Measurements from ENCODE around the gene ARHGEF7. TPM values are rescaled to one million over a fixed set of nuclear protein-coding genes. Genes with fewer than 3 reads are reported as not detected.

The ARHGEF7 gene
- total RNA-seq, 4 donors from 2014 or later, result 64.2 to 127 (median 88.2) TPM

DNA sequence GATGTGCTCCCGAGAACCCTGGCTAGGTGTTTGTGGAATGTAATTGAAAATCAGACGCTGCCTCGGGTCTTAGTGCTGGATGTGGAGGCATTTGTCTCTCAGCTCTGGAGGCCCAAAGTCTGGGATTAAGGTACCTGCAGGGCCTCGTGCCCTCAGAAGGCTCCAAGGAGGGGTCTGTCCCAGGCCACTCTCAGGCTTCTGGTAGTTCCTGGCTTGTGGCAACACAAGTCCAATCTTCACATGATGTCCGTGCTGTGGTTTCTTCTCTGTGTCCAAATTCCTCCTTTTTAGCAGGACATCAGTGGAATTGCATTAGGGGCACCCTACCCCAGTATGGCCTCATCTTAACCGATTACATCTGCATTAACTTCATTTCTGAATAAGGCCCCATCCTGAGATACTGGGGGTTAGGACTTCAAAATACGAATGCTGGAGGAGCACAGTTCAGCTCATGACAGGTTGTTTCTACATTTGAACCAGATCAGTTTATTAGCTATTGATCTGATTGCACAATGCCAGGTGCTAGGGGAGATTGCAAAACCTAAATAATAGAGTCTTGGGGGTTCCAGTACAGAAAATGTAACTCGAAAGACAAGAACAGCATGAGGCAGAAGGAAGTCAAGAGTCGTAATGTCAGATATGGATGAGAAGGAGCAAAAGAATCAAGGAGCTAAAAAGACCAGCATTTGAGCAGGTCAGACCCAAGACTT is 3.9 kb downstream of the ARHGEF7 start:
- H3K4me1 ChIP-seq, result peaks cover 5 to 13% of the 10 kb centered on the region in 2 donors
- no peak overlapping the region for H3K4me3 ChIP-seq (replicated peaks in 1 of 3)
- WGBS, 2 donors, result 89 to 94% methylated on average over 9 of the region's 9 CpGs
- no peaks in the 10 kb centered on the region for H3K36me3 ChIP-seq
- no peaks in the 10 kb centered on the region for H3K9me3 ChIP-seq
- intact Hi-C loops (cut with DNase I), result no loop called here
- H3K27me3 ChIP-seq, result peaks cover 5% of the 10 kb centered on the region
- TF ChIP-seq, protein P1, sequence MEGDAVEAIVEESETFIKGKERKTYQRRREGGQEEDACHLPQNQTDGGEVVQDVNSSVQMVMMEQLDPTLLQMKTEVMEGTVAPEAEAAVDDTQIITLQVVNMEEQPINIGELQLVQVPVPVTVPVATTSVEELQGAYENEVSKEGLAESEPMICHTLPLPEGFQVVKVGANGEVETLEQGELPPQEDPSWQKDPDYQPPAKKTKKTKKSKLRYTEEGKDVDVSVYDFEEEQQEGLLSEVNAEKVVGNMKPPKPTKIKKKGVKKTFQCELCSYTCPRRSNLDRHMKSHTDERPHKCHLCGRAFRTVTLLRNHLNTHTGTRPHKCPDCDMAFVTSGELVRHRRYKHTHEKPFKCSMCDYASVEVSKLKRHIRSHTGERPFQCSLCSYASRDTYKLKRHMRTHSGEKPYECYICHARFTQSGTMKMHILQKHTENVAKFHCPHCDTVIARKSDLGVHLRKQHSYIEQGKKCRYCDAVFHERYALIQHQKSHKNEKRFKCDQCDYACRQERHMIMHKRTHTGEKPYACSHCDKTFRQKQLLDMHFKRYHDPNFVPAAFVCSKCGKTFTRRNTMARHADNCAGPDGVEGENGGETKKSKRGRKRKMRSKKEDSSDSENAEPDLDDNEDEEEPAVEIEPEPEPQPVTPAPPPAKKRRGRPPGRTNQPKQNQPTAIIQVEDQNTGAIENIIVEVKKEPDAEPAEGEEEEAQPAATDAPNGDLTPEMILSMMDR (IDR thresholded peaks at IDR 0.05), result no peak
- TF ChIP-seq POLR2A (IDR thresholded peaks at IDR 0.05), result no peak
- no peak for DNase-seq
- no peak overlapping the region for H3K27ac ChIP-seq

DNA sequence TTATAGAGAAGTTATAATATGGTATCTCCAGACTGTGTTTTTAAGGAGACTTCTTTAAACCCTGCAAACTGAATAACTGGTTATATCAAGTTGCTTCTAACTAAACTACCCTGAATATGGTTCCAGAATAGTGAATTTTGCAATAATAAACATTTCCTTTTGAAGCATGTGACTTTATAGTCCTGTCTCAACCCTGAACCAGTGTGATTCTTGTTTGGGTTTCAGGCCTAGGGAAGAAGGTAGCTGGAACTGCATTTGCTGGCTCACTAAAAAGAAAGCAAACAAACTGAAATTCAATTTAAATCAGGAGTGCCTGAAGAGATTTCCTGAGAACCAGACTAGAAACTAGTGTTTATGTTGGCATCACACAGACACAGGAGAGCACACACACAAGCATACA is 4.9 kb downstream of the ARHGEF7 start:
- H3K27ac ChIP-seq, result no peak overlapping the region
- intact Hi-C loops (cut with DNase I), result no loop called here

DNA sequence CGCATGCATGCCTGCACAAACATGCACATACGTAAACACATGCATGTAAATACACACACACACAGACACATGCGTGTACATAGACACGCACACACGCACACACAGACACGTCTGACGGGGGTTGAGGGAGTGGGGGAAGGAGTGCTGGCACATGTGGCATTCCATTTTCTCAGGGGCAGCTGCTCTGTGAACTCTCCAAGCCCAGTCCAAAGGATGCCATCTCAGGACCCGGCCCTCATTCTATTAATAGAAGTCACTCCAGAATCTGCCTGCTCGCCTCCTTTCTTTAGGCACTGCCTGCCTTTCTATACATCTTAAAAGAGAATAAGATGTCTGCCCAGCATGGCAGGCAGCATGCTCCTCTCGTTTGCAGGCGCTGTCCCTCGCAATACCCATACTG is 5.3 kb downstream of the ARHGEF7 start:
- Histone ChIP-seq H3K4me3 (replicated peaks in 1 of 3) (no peak overlapping the region), H3K27ac (no peak overlapping the region), H3K9me3 (no peaks in the 10 kb centered on the region), H3K27me3 (peaks cover 5% of the 10 kb centered on the region), H3K4me1 (peaks cover 5 to 7% of the 10 kb centered on the region in 2 donors), H3K36me3 (no peaks in the 10 kb centered on the region)
- intact Hi-C loops (cut with DNase I), result no loop called here
- WGBS, 2 donors, result 85 to 88% methylated on average over 12 of the region's 12 CpGs
- DNase-seq, result no peak
- no peak for TF ChIP-seq POLR2A (IDR thresholded peaks at IDR 0.05)
- TF ChIP-seq, protein P1 (IDR thresholded peaks at IDR 0.05), result no peak

More for the DNA sequence above, 4.9 kb downstream of the ARHGEF7 start:
- no peak for TF ChIP-seq POLR2A (IDR thresholded peaks at IDR 0.05)
- TF ChIP-seq, protein P1 (IDR thresholded peaks at IDR 0.05), result no peak
- Histone ChIP-seq H3K9me3 (no peaks in the 10 kb centered on the region), H3K27me3 (peaks cover 5% of the 10 kb centered on the region), H3K36me3 (no peaks in the 10 kb centered on the region), H3K4me1 (peaks cover 5 to 7% of the 10 kb centered on the region in 2 donors), H3K4me3 (replicated peaks in 1 of 3) (no peak overlapping the region)
- no peak for DNase-seq

DNA sequence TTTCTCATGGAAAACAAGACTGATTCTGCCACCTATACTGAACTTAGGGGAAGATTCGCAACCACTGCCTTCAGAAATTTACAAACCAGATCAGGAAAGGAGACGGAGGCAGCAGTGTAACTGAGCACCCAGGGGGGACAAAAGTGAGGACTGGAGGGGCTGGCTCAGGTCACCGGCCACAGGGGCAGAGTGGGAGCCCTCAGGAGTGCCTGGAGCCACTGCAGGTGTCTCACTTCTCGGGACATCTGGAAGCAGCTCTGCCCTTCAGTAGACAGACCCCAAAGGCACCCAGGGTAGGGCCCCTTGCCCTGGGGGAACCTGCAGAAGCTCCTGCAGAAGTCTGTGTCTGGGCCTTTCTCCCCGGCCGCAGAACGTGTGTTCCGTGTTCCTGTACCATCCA is 5.8 kb downstream of the ARHGEF7 start:
- TF ChIP-seq, protein P1 (IDR thresholded peaks at IDR 0.05), result no peak
- no peak for TF ChIP-seq POLR2A (IDR thresholded peaks at IDR 0.05)
- peaks cover 4% of the 10 kb centered on the region in 2 donors for H3K4me1 ChIP-seq
- H3K36me3 ChIP-seq, result no peaks in the 10 kb centered on the region
- peaks cover 5% of the 10 kb centered on the region for H3K27me3 ChIP-seq
- no peak overlapping the region for H3K4me3 ChIP-seq (replicated peaks in 1 of 3)
- DNase-seq, result no peak
- H3K27ac ChIP-seq, result no peak overlapping the region
- 87 to 93% methylated on average over 8 of the region's 8 CpGs for WGBS, 2 donors
- intact Hi-C loops (cut with DNase I), result no loop called here
- H3K9me3 ChIP-seq, result no peaks in the 10 kb centered on the region

DNA sequence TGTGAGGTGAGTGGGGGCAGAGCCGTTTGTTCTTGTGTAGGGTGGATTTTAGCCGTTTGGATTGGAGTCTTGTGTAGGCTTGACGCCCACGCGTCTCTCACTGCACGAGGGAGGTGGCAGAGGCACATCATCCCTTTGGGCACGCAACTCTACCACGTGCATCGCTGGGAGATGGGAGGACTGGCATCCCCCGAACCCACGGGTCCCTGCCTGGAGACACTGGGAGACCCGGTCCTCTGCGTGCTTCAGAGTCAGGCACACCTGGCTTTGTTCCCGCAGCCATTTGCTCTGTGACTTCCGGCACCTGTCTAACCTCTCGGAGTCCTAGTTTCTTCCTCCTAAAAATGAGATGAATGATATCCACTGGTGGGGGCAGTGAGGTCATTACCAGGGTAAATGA is 6.4 kb downstream of the ARHGEF7 start:
- Histone ChIP-seq H3K9me3 (no peaks in the 10 kb centered on the region), H3K27ac (no peak overlapping the region), H3K27me3 (peaks cover 5% of the 10 kb centered on the region), H3K36me3 (no peaks in the 10 kb centered on the region), H3K4me3 (replicated peaks in 1 of 3) (no peak overlapping the region), H3K4me1 (no peaks in the 10 kb centered on the region)
- no peak for DNase-seq
- 80 to 81% methylated on average over 16 of the region's 16 CpGs for WGBS, 2 donors
- intact Hi-C loops (cut with DNase I), result no loop called here
- TF ChIP-seq, protein P1 (IDR thresholded peaks at IDR 0.05), result no peak
- no peak for TF ChIP-seq POLR2A (IDR thresholded peaks at IDR 0.05)

All from thyroid gland (tissue), 4 donors.